ENCODE measurements around the gene ATP6V0E1. TPM values are rescaled to one million over a fixed set of nuclear protein-coding genes. Genes with fewer than 3 reads are reported as not detected.

Gene ATP6V0E1
- total and polyA plus RNA-seq, 8 donors, result 18.0 to 328 (median 133) TPM

DNA sequence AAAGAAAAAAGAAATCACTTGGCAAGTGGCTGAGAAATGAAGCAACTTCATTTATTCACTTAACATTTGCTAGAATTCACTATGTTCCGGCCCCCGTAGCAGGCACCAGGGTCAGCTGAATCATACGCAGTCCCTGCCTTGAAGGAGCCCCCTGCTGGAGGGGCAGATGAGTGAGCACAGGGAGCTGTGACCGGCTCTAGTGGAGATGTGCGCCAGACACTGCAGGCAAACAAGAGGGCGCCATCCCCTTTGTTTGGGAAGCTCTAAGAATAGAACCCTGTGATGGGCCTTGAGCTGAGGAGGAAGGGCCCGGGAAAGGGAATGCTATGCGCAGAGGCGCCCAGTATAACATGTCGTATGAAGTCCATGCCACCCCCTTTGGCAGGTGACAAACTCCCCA lies 44.5 kb upstream of the ATP6V0E1 start:
- DNase-seq, result no peak
- TF ChIP-seq POLR2AphosphoS5 (IDR thresholded peaks at IDR 0.05), result no peak
- TF ChIP-seq, protein P1, sequence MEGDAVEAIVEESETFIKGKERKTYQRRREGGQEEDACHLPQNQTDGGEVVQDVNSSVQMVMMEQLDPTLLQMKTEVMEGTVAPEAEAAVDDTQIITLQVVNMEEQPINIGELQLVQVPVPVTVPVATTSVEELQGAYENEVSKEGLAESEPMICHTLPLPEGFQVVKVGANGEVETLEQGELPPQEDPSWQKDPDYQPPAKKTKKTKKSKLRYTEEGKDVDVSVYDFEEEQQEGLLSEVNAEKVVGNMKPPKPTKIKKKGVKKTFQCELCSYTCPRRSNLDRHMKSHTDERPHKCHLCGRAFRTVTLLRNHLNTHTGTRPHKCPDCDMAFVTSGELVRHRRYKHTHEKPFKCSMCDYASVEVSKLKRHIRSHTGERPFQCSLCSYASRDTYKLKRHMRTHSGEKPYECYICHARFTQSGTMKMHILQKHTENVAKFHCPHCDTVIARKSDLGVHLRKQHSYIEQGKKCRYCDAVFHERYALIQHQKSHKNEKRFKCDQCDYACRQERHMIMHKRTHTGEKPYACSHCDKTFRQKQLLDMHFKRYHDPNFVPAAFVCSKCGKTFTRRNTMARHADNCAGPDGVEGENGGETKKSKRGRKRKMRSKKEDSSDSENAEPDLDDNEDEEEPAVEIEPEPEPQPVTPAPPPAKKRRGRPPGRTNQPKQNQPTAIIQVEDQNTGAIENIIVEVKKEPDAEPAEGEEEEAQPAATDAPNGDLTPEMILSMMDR (IDR thresholded peaks at IDR 0.05), result no peak
- no peak for TF ChIP-seq EP300 (IDR thresholded peaks at IDR 0.05)
- TF ChIP-seq POLR2A (IDR thresholded peaks at IDR 0.05), result no peak
- WGBS, 5 donors, result 72 to 79% (median 77%) methylated on average over 9 to 10 of the region's 10 CpGs
- Histone ChIP-seq H3K36me3 (peaks cover 46 to 98% (median 97%) of the 10 kb centered on the region in 4 donors), H3K4me3 (no peak overlapping the region), H3K4me1 (no peaks in the 10 kb centered on the region), H3K9me3 (no peaks in the 10 kb centered on the region), H3K27ac (peak overlapping the region in 1 of 5 donors; percentile 80), H3K27me3 (no peaks in the 10 kb centered on the region)
- intact Hi-C loops (cut with DNase I; ENCODE audit: low total_unique reads), result no loop called here

DNA sequence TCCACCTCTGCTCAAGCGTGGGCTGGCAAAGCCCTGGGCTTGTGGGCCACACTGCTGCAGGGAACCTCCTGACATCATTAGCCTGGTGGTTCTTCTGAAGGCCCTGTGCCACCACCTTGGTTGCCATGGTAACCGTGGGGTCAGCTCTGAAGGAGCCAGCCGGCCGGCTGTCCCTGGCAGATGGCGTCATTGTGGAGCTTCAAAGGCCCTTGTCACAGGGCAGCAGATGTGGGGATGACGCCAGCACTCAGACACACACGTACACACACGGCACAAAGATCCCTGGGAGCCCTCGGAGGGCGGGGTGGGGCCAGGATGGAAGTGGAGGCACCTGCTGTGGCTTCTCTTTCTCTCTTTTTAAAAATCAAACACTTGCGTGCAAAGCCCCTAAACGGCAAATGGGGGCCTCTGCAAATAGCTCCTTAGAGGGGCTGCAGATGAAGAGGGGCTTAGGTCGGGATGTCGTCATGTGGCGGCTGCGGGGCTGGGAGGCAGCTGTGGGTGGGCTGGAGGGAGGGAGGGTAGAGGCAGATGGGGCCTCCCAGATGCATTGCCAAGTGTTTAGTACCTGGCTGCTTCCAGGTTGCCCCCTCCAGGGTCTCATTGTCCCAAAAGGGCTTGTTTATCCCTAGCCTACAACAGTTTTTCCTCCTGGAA lies 43.8 kb upstream of the ATP6V0E1 start:
- intact Hi-C loops (cut with DNase I; ENCODE audit: low total_unique reads), result no loop called here
- H3K36me3 ChIP-seq, result peaks cover 52 to 98% (median 96%) of the 10 kb centered on the region in 4 donors
- DNase-seq, result peak in 1 of 2 donors; percentile 61
- H3K27me3 ChIP-seq, result no peaks in the 10 kb centered on the region
- H3K4me1 ChIP-seq, result no peaks in the 10 kb centered on the region
- H3K27ac ChIP-seq, result peak overlapping the region in 1 of 5 donors; percentile 80
- WGBS, 5 donors, result 73 to 81% (median 74%) methylated on average over 16 of the region's 16 CpGs
- no peak overlapping the region for H3K4me3 ChIP-seq
- no peak for TF ChIP-seq EP300 (IDR thresholded peaks at IDR 0.05)
- TF ChIP-seq, protein P1 (IDR thresholded peaks at IDR 0.05), result no peak
- no peaks in the 10 kb centered on the region for H3K9me3 ChIP-seq

DNA sequence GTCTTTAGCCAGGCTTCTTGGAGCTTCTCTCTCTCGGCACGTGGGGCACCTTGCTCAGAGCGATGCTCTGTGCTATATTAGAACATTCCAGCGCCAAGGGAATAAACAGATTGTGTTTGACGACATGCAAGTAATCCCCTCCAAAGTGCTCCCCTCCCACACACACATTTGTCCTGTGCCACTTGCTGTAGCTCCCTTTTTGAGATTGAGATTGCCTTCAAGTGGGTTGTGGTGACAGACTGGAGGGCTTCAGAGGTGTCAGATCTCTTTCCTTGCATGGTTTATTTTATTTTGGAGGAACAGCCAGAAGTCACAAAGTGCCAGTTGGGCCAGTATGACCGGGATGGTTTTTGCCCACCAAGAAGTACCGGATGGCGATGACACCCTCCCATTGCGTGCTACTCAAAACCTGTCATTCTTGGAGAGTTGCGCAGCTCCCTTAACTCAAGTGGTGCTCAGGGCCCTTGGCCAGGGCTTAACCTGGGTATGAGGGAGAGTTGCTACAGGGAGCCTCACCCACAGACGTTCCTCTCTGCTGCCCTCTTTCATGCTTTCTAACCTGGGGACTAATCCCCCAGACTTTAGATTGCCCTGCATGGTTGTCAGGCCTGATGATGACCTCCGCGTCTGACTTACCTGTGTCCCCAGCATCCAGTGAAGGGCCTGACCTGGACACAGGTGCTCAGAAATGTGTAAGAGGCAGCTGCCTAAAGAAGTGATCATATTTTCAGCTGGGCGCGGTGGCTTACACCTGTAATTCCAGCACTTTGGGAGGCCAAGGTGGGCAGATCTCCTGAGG lies 43.1 kb upstream of the ATP6V0E1 start:
- intact Hi-C loops (cut with DNase I; ENCODE audit: low total_unique reads), result no loop called here
- no peaks in the 10 kb centered on the region for H3K9me3 ChIP-seq
- no peaks in the 10 kb centered on the region for H3K27me3 ChIP-seq
- H3K4me1 ChIP-seq, result no peaks in the 10 kb centered on the region
- WGBS, 5 donors, result 82 to 91% (median 87%) methylated on average over 15 of the region's 15 CpGs
- no peak overlapping the region for H3K4me3 ChIP-seq
- peaks cover 51 to 98% (median 96%) of the 10 kb centered on the region in 4 donors for H3K36me3 ChIP-seq
- TF ChIP-seq, protein P1 (IDR thresholded peaks at IDR 0.05), result no peak
- TF ChIP-seq POLR2A (IDR thresholded peaks at IDR 0.05) (no peak), POLR2AphosphoS5 (IDR thresholded peaks at IDR 0.05) (no peak), EP300 (IDR thresholded peaks at IDR 0.05) (no peak)
- DNase-seq, result no peak
- peak overlapping the region in 1 of 5 donors; percentile 80 for H3K27ac ChIP-seq

DNA sequence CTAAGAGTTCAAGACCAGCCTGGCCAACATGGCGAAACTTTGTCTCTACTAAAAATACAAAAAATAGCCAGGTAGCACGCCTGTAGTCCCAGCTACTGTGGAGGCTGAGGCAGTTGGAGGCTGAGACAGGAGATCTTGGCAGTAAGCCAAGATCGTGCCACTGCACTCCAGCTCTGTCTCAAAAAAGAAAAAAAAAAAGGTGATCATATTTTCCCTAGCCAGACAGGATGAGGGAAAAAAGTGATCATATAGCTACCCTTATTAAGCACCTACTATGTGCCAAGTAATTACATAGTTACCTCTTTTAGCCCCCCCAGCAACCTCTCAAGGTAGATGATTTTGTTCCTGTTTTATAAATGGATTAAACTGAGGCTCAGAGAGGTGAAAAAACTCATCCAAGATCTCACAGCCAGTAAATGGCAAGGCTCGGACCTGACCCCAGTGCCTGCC lies 42.5 kb upstream of the ATP6V0E1 start:
- Histone ChIP-seq H3K9me3 (no peaks in the 10 kb centered on the region), H3K4me3 (no peak overlapping the region), H3K4me1 (no peaks in the 10 kb centered on the region), H3K27me3 (no peaks in the 10 kb centered on the region), H3K27ac (peak overlapping the region in 1 of 5 donors; percentile 80), H3K36me3 (peaks cover 54 to 98% (median 96%) of the 10 kb centered on the region in 4 donors)
- no peak for DNase-seq
- intact Hi-C loops (cut with DNase I; ENCODE audit: low total_unique reads), result no loop called here
- no peak for TF ChIP-seq POLR2A (IDR thresholded peaks at IDR 0.05)
- TF ChIP-seq EP300 (IDR thresholded peaks at IDR 0.05), result no peak
- no peak for TF ChIP-seq POLR2AphosphoS5 (IDR thresholded peaks at IDR 0.05)
- TF ChIP-seq, protein P1 (IDR thresholded peaks at IDR 0.05), result no peak
- 50 to 69% (median 56%) methylated on average over 4 of the region's 4 CpGs for WGBS, 5 donors

Data from stomach (tissue), 9 donors.